ENCODE measurements around the gene FAM107A.

DNA sequence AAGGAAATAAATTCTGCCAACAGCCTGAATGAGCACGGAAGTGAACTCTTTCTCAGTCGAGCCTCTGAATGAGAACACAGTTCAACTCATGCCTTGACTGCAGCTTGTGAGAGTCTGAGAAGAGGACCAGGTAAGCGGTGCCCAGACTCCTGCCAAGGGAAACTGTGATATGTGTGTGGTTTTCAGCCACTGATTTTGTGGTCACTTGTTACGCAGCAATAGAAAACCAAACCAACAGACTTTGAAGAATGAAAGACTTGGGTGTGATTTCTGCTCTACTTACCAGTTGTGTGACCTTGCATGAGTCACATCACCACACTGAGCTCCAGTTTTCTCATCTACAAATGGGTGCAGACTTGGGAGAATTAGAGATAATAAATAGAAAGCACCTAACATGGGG, 30.6 kb upstream of the FAM107A start:
- no peak for TF ChIP-seq POLR2A (IDR thresholded peaks at IDR 0.05; ENCODE audit: insufficient read depth in 1 of 2, low read depth in 2 of 2, low read length in 2 of 2)
- no peak for TF ChIP-seq THAP11 (CRISPR knock-in tag; IDR thresholded peaks at IDR 0.05)
- TF ChIP-seq RXRA (CRISPR knock-in tag; IDR thresholded peaks at IDR 0.05) = no peak
- no peak for TF ChIP-seq PRPF4 (IDR thresholded peaks at IDR 0.05; ENCODE audit: low read depth, low read length, poor library complexity, severe bottlenecking)
- no peak for TF ChIP-seq AKAP8 (CRISPR knock-in tag; IDR thresholded peaks at IDR 0.05)
- TF ChIP-seq ELF3 (CRISPR knock-in tag; IDR thresholded peaks at IDR 0.05) = no peak
- TF ChIP-seq ZNF768 (CRISPR knock-in tag; IDR thresholded peaks at IDR 0.05) = no peak
- TF ChIP-seq, protein P1, sequence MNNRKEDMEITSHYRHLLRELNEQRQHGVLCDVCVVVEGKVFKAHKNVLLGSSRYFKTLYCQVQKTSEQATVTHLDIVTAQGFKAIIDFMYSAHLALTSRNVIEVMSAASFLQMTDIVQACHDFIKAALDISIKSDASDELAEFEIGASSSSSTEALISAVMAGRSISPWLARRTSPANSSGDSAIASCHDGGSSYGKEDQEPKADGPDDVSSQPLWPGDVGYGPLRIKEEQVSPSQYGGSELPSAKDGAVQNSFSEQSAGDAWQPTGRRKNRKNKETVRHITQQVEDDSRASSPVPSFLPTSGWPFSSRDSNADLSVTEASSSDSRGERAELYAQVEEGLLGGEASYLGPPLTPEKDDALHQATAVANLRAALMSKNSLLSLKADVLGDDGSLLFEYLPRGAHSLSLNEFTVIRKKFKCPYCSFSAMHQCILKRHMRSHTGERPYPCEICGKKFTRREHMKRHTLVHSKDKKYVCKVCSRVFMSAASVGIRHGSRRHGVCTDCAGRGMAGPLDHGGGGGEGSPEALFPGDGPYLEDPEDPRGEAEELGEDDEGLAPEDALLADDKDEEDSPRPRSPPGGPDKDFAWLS (CRISPR knock-in tag; IDR thresholded peaks at IDR 0.05; ENCODE audit: borderline replicate concordance) = no peak

All from HepG2 (cell line).